Measurements from ENCODE around the gene ATP8B4.

Gene ATP8B4

GRCh38 chr15:49923671-49924070 is 195.4 kb downstream of the ATP8B4 start:
- no peak for DNase-seq

GRCh38 chr15:49919034-49919433 is 200.0 kb downstream of the ATP8B4 start:
- no peak for DNase-seq

GRCh38 chr15:49918121-49918520 is 200.9 kb downstream of the ATP8B4 start:
- no peak for DNase-seq

GRCh38 chr15:49916998-49917397 is 202.0 kb downstream of the ATP8B4 start:
- DNase-seq, result no peak

- DNase-seq, result no peak
Measured at GRCh38 chr15:49915822-49916221, 203.2 kb downstream of the ATP8B4 start.

GRCh38 chr15:49908933-49909295 is 210.1 kb downstream of the ATP8B4 start:
- no peak for DNase-seq

GRCh38 chr15:49908236-49908932 is 210.6 kb downstream of the ATP8B4 start:
- DNase-seq, result no peak

- no peak for DNase-seq
Measured at GRCh38 chr15:49906966-49907365, 212.1 kb downstream of the ATP8B4 start.

- DNase-seq, result no peak
Measured at GRCh38 chr15:49905221-49905620, 213.8 kb downstream of the ATP8B4 start.

- DNase-seq, result no peak
Measured at GRCh38 chr15:49904296-49904695, 214.7 kb downstream of the ATP8B4 start.

GRCh38 chr15:49902685-49903501 is 216.1 kb downstream of the ATP8B4 start:
- no peak for DNase-seq

- no peak for DNase-seq
Measured at GRCh38 chr15:49901996-49902684, 216.9 kb downstream of the ATP8B4 start.

- no peak for DNase-seq
Measured at GRCh38 chr15:49901321-49901720, 217.7 kb downstream of the ATP8B4 start.

GRCh38 chr15:49900903-49901235 is 218.2 kb downstream of the ATP8B4 start:
- DNase-seq, result no peak

- no peak for DNase-seq
Measured at GRCh38 chr15:49900006-49900902, 218.8 kb downstream of the ATP8B4 start.

GRCh38 chr15:49898575-49899283 is 220.3 kb downstream of the ATP8B4 start:
- DNase-seq, result no peak

- no peak for DNase-seq
Measured at GRCh38 chr15:49898097-49898496, 220.9 kb downstream of the ATP8B4 start.

- DNase-seq, result no peak
Measured at GRCh38 chr15:49895347-49896223, 223.4 kb downstream of the ATP8B4 start.

- DNase-seq, result no peak
Measured at GRCh38 chr15:49890689-49891088, 228.3 kb downstream of the ATP8B4 start.

- no peak for DNase-seq
Measured at GRCh38 chr15:49889536-49889935, 229.5 kb downstream of the ATP8B4 start.

GRCh38 chr15:49888734-49889133 is 230.3 kb downstream of the ATP8B4 start:
- DNase-seq, result no peak

All from stimulated activated CD8-positive, alpha-beta memory T cell treated with anti-CD3 and anti-CD28 coated beads, Interleukin-4, amount 100 ng/mL, for 48 hours (primary cell).